ENCODE measurements around the gene SYTL3.

- no peak for TF ChIP-seq EZH2 (IDR thresholded peaks at IDR 0.05; ENCODE audit: borderline replicate concordance, low read depth, low read length, severe bottlenecking)
- no peak for TF ChIP-seq CTCF (IDR thresholded peaks at IDR 0.05; ENCODE audit: borderline replicate concordance, extremely low read depth, low read length, poor library complexity, severe bottlenecking)
Measured at GRCh38 chr6:158684311-158684710, 34.5 kb downstream of the SYTL3 start.
